ENCODE data around the gene REL. TPM values are rescaled to one million over a fixed set of nuclear protein-coding genes. Genes with fewer than 3 reads are reported as not detected.

REL gene
- total and polyA plus RNA-seq, 2 of the 13 experiments (the other 11 are each of a cell fraction or from before 2014, with no cell fraction given): 3.7 to 7.0 TPM

- TF ChIP-seq IKZF5 (CRISPR knock-in tag; IDR thresholded peaks at IDR 0.05) (peak; percentile 8), TP53 (CRISPR knock-in tag; conservative IDR thresholded peaks at IDR 0.05) (no peak), CC2D1A (CRISPR knock-in tag; IDR thresholded peaks at IDR 0.05) (0 out of 2 replicates have a peak, but pooled peaks have one; percentile 37), YEATS2 (CRISPR knock-in tag; IDR thresholded peaks at IDR 0.05; ENCODE audit: borderline replicate concordance) (no peak), ZNF326 (CRISPR knock-in tag; IDR thresholded peaks at IDR 0.05; ENCODE audit: borderline replicate concordance) (no peak), BATF2 (CRISPR knock-in tag; IDR thresholded peaks at IDR 0.05) (0 out of 2 replicates have a peak, but pooled peaks have one; percentile 9), GATAD2A (CRISPR knock-in tag; IDR thresholded peaks at IDR 0.05) (peak; percentile 35; the same call in 1 of the 2 replicates), YEATS4 (CRISPR knock-in tag; IDR thresholded peaks at IDR 0.05; ENCODE audit: borderline replicate concordance) (no peak), PRMT3 (CRISPR knock-in tag; IDR thresholded peaks at IDR 0.05; ENCODE audit: borderline replicate concordance, low read depth) (0 out of 2 replicates have a peak, but pooled peaks have one; percentile 12), ZBTB7A (CRISPR knock-in tag; IDR thresholded peaks at IDR 0.05) (no peak), ZNF501 (CRISPR knock-in tag; IDR thresholded peaks at IDR 0.05) (no peak), ZNF503 (CRISPR knock-in tag; IDR thresholded peaks at IDR 0.05) (peak; percentile 13; the same call in 1 of the 2 replicates), NFIC (IDR thresholded peaks at IDR 0.05; ENCODE audit: low read length) (no peak), NFKBIZ (CRISPR knock-in tag; IDR thresholded peaks at IDR 0.05) (0 out of 2 replicates have a peak, but pooled peaks have one; percentile 15), KIAA2018 (CRISPR knock-in tag; IDR thresholded peaks at IDR 0.05; ENCODE audit: borderline replicate concordance) (0 out of 2 replicates have a peak, but pooled peaks have one; percentile 36), ZNF256 (CRISPR knock-in tag; conservative IDR thresholded peaks at IDR 0.05) (no peak), HOMEZ (CRISPR knock-in tag; IDR thresholded peaks at IDR 0.05; ENCODE audit: low read depth) (0 out of 2 replicates have a peak, but pooled peaks have one; percentile 4)
Measured at GRCh38 chr2:60880643-60881046, 729 bp upstream of the REL start (continued).
